ENCODE data around the gene CSPG4. TPM values are rescaled to one million over a fixed set of nuclear protein-coding genes. Genes with fewer than 3 reads are reported as not detected.

CSPG4 gene
- total and polyA plus RNA-seq, 2 of the 8 experiments (the other 6 are each of a cell fraction or from before 2014, with no cell fraction given), result 1.4 to 3.0 TPM

DNA sequence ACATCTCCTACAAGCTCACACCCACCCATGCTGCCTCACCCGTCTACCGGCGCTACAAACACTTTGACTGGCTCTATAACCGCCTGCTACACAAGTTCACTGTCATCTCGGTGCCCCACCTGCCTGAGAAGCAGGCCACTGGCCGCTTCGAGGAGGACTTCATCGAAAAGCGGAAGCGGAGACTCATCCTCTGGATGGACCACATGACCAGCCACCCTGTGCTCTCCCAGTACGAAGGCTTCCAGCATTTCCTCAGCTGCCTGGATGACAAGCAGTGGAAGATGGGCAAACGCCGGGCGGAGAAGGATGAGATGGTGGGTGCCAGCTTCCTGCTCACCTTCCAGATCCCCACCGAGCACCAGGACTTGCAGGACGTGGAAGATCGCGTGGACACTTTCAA, 62.8 kb downstream of the CSPG4 start:
- peaks cover 10% of the 10 kb centered on the region; the same call in 1 of the 2 replicates for H3K23me2 ChIP-seq (ENCODE audit: low read depth, low read length)
- ChIA-PET CTCF (ENCODE audit: partially characterized antibody) (interaction anchor here (0.6 to 1.4 kb wide), 4 partner anchors 10 to 152 kb away, joined by 3 to 5 read pairs (median 4); partner anchors contain the start of gene IMP3), POLR2A (ENCODE audit: partially characterized antibody) (interaction anchor here (0.7 to 5.5 kb wide), 5 partner anchors 10 to 197 kb away, joined by 3 to 41 read pairs (median 4); partner anchors contain the start of genes IMP3 and SNUPN)
- peak overlapping the region; percentile 62; the same call in 1 of the 2 replicates for H4K8ac ChIP-seq (ENCODE audit: extremely low read depth, insufficient read depth, low read length)
- no peak overlapping the region for H2AFZ ChIP-seq (ENCODE audit: low read length)
- no peak overlapping the region for H4K5ac ChIP-seq (ENCODE audit: insufficient read length, low read depth, low read length)
- DNase-seq (ENCODE audit: low read depth in 1 of 2, low spot score in 2 of 2), result no peak
- peaks cover 14% of the 10 kb centered on the region for H3K79me1 ChIP-seq (ENCODE audit: low read depth, low read length)
- peaks cover 0 to 14% (median 0%) of the 10 kb centered on the region in 4 experiments; a peak in 3 of 8 replicates for H3K36me3 ChIP-seq (ENCODE audit: control insufficient read depth in 2 of 4, insufficient read depth in 4 of 4, low read length in 3 of 4)
- FAIRE-seq, result no peak
- H3K27me3 ChIP-seq (replicated peaks in 1 of 4; ENCODE audit: control insufficient read depth in 3 of 4, extremely low read depth in 1 of 4, insufficient read depth in 3 of 4, low read length in 3 of 4), result peaks cover 0 to 14% (median 10%) of the 10 kb centered on the region in 4 experiments; a peak in 6 of 7 replicates
- no peak overlapping the region for H2BK20ac ChIP-seq (ENCODE audit: low read length)
- no peak overlapping the region; the same call in 1 of the 2 replicates for H2BK5ac ChIP-seq (ENCODE audit: low read depth, low read length)
- H2AK5ac ChIP-seq (ENCODE audit: low read depth, low read length), result no peak overlapping the region
- no peak overlapping the region for H3K18ac ChIP-seq (ENCODE audit: extremely low read depth, low read length)
- H3K4me3 ChIP-seq (ENCODE audit: extremely low read depth in 1 of 4, insufficient read depth in 2 of 4, low read depth in 3 of 4, low read length in 4 of 4), result no peak overlapping the region
- peaks cover 9 to 32% (median 21%) of the 10 kb centered on the region in 4 experiments for H3K4me1 ChIP-seq (replicated peaks in 1 of 4; ENCODE audit: control insufficient read depth in 3 of 4, insufficient read depth in 4 of 4, low read length in 3 of 4)
- H4K91ac ChIP-seq (replicated peaks; ENCODE audit: insufficient read length, low read length), result no peak overlapping the region
- no peak overlapping the region for H2BK12ac ChIP-seq (ENCODE audit: low read depth, low read length)
- peaks cover 4 to 20% of the 10 kb centered on the region in 2 experiments for H4K20me1 ChIP-seq (replicated peaks in 1 of 2; ENCODE audit: control insufficient read depth in 1 of 2, insufficient read depth in 2 of 2, low read length in 2 of 2)
- H3K9me3 ChIP-seq (ENCODE audit: insufficient read depth in 2 of 2, low read depth in 1 of 2, low read length in 1 of 2), result no peaks in the 10 kb centered on the region
- H2BK120ac ChIP-seq (replicated peaks; ENCODE audit: low read depth, low read length), result no peak overlapping the region
- no peak overlapping the region for H3K4ac ChIP-seq (replicated peaks; ENCODE audit: insufficient read length, low read depth, low read length)
- H3K4me2 ChIP-seq (ENCODE audit: insufficient read depth in 1 of 2, low read depth in 2 of 2, low read length in 2 of 2), result peak overlapping the region in 1 of 2 experiments; percentile 100; a peak in 2 of 4 replicates
- H3K23ac ChIP-seq (ENCODE audit: insufficient read length), result no peak overlapping the region
- no peak overlapping the region for H3K14ac ChIP-seq (ENCODE audit: insufficient read length)
- H2BK15ac ChIP-seq (ENCODE audit: low read length), result no peak overlapping the region
- H3K9ac ChIP-seq (replicated peaks in 1 of 4; ENCODE audit: extremely low read depth in 1 of 4, low read depth in 3 of 4, low read length in 3 of 4), result no peak overlapping the region; a peak in 2 of 7 replicates
- H3K56ac ChIP-seq (replicated peaks; ENCODE audit: insufficient read length, low read depth, low read length), result no peak overlapping the region
- 94% methylated on average over 18 of the region's 18 CpGs; no CpG with 5 or more reads in 1 of the 2 experiments for WGBS, 2 experiments (ENCODE audit: extremely low coverage in 1 of 2, insufficient coverage in 1 of 2, insufficient read length in 1 of 2, insufficient replicate concordance in 2 of 2, low coverage in 1 of 2, low lambda C conversion rate in 2 of 2, missing lambda C conversion rate in 1 of 2)
- H3K27ac ChIP-seq (ENCODE audit: low read depth, low read length), result no peak overlapping the region
- TF ChIP-seq PHF8 (conservative IDR thresholded peaks at IDR 0.05; ENCODE audit: low read depth, low read length), result 0 out of 2 replicates have a peak, but pooled peaks have one; percentile 24
- no peak for TF ChIP-seq EGR1 (IDR thresholded peaks at IDR 0.05; ENCODE audit: borderline replicate concordance, low read depth, low read length)
- peaks cover 0 to 58% of the 10 kb centered on the region in 2 experiments; a peak in 3 of 4 replicates for H3K79me2 ChIP-seq (ENCODE audit: control insufficient read depth in 1 of 2, insufficient read depth in 2 of 2, low read length in 2 of 2)

All from H1 (cell line).